ENCODE data around the gene HLA-DPA1. TPM values are rescaled to one million over a fixed set of nuclear protein-coding genes. Genes with fewer than 3 reads are reported as not detected.
"Not testable (repeated sequence)": the region's sequence is repeated elsewhere in the genome, so short reads cannot be mapped to it uniquely, and the experiment has no call there.

The HLA-DPA1 gene
- total RNA-seq, 1 donor from 2014 or later = 2.8 TPM

GRCh38 chr6:33065312-33065711, 8.1 kb downstream of the HLA-DPA1 start:
- H3K4me3 ChIP-seq = no peak overlapping the region
- H3K79me2 ChIP-seq (ENCODE audit: low read depth) = no peaks in the 10 kb centered on the region
- Mint-ChIP-seq H3K27me3 (ENCODE audit: insufficient read depth, low read depth) (peaks cover 2% of the 10 kb centered on the region), H3K27ac (no peak overlapping the region), H3K9me3 (peaks cover 7% of the 10 kb centered on the region), H3K4me3 (no peak overlapping the region), H3K36me3 (peaks cover 2% of the 10 kb centered on the region), H3K4me1 (no peaks in the 10 kb centered on the region)
- no peak overlapping the region for H3K27ac ChIP-seq
- no peak for DNase-seq (ENCODE audit: low spot score)
- no peak overlapping the region for H2AFZ ChIP-seq (replicated peaks)
- H3K9me3 ChIP-seq (ENCODE audit: low read depth) = no peaks in the 10 kb centered on the region
- no peaks in the 10 kb centered on the region for H3K36me3 ChIP-seq
- H3F3A ChIP-seq (ENCODE audit: low read depth) = no peaks in the 10 kb centered on the region
- no peaks in the 10 kb centered on the region for H3K27me3 ChIP-seq
- no peaks in the 10 kb centered on the region for H3K4me1 ChIP-seq
- H3K9ac ChIP-seq = no peak overlapping the region
- no peak overlapping the region for H3K4me2 ChIP-seq
- H4K20me1 ChIP-seq (ENCODE audit: low read depth) = no peaks in the 10 kb centered on the region
- TF ChIP-seq EZH2 (IDR thresholded peaks at IDR 0.05) (no peak), CTCF (IDR thresholded peaks at IDR 0.05) (no peak), EZH2phosphoT487 (IDR thresholded peaks at IDR 0.05) (no peak)

GRCh38 chr6:33064723-33065122, 8.7 kb downstream of the HLA-DPA1 start:
- TF ChIP-seq EZH2 (IDR thresholded peaks at IDR 0.05) (no peak), CTCF (IDR thresholded peaks at IDR 0.05) (no peak), EZH2phosphoT487 (IDR thresholded peaks at IDR 0.05) (no peak)
- Histone ChIP-seq H3F3A (ENCODE audit: low read depth) (no peaks in the 10 kb centered on the region), H3K27ac (no peak overlapping the region), H3K27me3 (no peaks in the 10 kb centered on the region), H2AFZ (replicated peaks) (no peak overlapping the region), H3K9me3 (ENCODE audit: low read depth) (no peaks in the 10 kb centered on the region), H3K4me3 (no peak overlapping the region), H4K20me1 (ENCODE audit: low read depth) (no peaks in the 10 kb centered on the region), H3K9ac (no peak overlapping the region), H3K4me2 (no peak overlapping the region), H3K4me1 (no peaks in the 10 kb centered on the region), H3K79me2 (ENCODE audit: low read depth) (no peaks in the 10 kb centered on the region), H3K36me3 (no peaks in the 10 kb centered on the region)
- Mint-ChIP-seq H3K9me3 (peaks cover 7% of the 10 kb centered on the region), H3K4me3 (no peak overlapping the region), H3K27ac (no peak overlapping the region), H3K4me1 (no peaks in the 10 kb centered on the region), H3K27me3 (ENCODE audit: insufficient read depth, low read depth) (peaks cover 2% of the 10 kb centered on the region), H3K36me3 (peaks cover 2% of the 10 kb centered on the region)
- DNase-seq (ENCODE audit: low spot score) = no peak

- not testable (repeated sequence) for H3K36me3 Mint-ChIP-seq; H3K9ac ChIP-seq; H3K4me3 ChIP-seq; DNase-seq (ENCODE audit: low spot score); H3K79me2 ChIP-seq (ENCODE audit: low read depth); H3K27me3 ChIP-seq; H4K20me1 ChIP-seq (ENCODE audit: low read depth); H3K4me3 Mint-ChIP-seq; H2AFZ ChIP-seq (replicated peaks); H3K36me3 ChIP-seq; H3K4me1 ChIP-seq; H3K9me3 Mint-ChIP-seq; H3K4me1 Mint-ChIP-seq; H3K27me3 Mint-ChIP-seq (ENCODE audit: insufficient read depth, low read depth); H3K27ac ChIP-seq; H3K27ac Mint-ChIP-seq; H3F3A ChIP-seq (ENCODE audit: low read depth); H3K9me3 ChIP-seq (ENCODE audit: low read depth); H3K4me2 ChIP-seq
Measured at GRCh38 chr6:33063435-33063834, 10.0 kb downstream of the HLA-DPA1 start.

GRCh38 chr6:33061987-33062386, 11.5 kb downstream of the HLA-DPA1 start:
- H4K20me1 ChIP-seq (ENCODE audit: low read depth) = no peaks in the 10 kb centered on the region
- TF ChIP-seq EZH2phosphoT487 (IDR thresholded peaks at IDR 0.05) = no peak
- no peak for TF ChIP-seq CTCF (IDR thresholded peaks at IDR 0.05)
- no peak for TF ChIP-seq EZH2 (IDR thresholded peaks at IDR 0.05)
- peaks cover 7% of the 10 kb centered on the region for H3K9me3 Mint-ChIP-seq
- no peaks in the 10 kb centered on the region for H3F3A ChIP-seq (ENCODE audit: low read depth)
- no peak for DNase-seq (ENCODE audit: low spot score)
- no peak overlapping the region for H3K27ac Mint-ChIP-seq
- H3K9me3 ChIP-seq (ENCODE audit: low read depth) = no peaks in the 10 kb centered on the region
- H3K4me2 ChIP-seq = no peak overlapping the region
- H3K4me1 ChIP-seq = no peaks in the 10 kb centered on the region
- H3K36me3 Mint-ChIP-seq = no peaks in the 10 kb centered on the region
- no peak overlapping the region for H3K4me3 ChIP-seq
- no peaks in the 10 kb centered on the region for H3K36me3 ChIP-seq
- H3K27me3 Mint-ChIP-seq (ENCODE audit: insufficient read depth, low read depth) = peaks cover 2% of the 10 kb centered on the region
- H3K4me3 Mint-ChIP-seq = no peak overlapping the region
- H2AFZ ChIP-seq (replicated peaks) = no peak overlapping the region
- no peaks in the 10 kb centered on the region for H3K27me3 ChIP-seq
- H3K9ac ChIP-seq = no peak overlapping the region
- H3K27ac ChIP-seq = no peak overlapping the region
- no peaks in the 10 kb centered on the region for H3K79me2 ChIP-seq (ENCODE audit: low read depth)
- H3K4me1 Mint-ChIP-seq = no peaks in the 10 kb centered on the region

Measured in neural progenitor cell (in vitro differentiated cells).